ENCODE data around the gene MBD3L1. TPM values are rescaled to one million over a fixed set of nuclear protein-coding genes. Genes with fewer than 3 reads are reported as not detected.

Gene MBD3L1
- polyA plus RNA-seq, 1 of the 3 experiments (the other 2 are of a cell fraction) = not detected

GRCh38 chr19:8890260-8890659 lies 58.1 kb downstream of the MBD3L1 start:
- H3K9ac ChIP-seq = no peak overlapping the region
- H4K20me1 ChIP-seq (ENCODE audit: insufficient read depth) = no peaks in the 10 kb centered on the region
- no peaks in the 10 kb centered on the region for H3K79me2 ChIP-seq (ENCODE audit: insufficient read depth)
- POLR2A ChIA-PET = no interaction called here
- H3K4me3 ChIP-seq (ENCODE audit: low read depth in 2 of 2, low read length in 1 of 2) = no peak overlapping the region
- H3K4me1 ChIP-seq (ENCODE audit: control insufficient read depth in 1 of 2, insufficient read depth in 2 of 2, low read depth in 1 of 2, low read length in 1 of 2) = no peaks in the 10 kb centered on the region
- TF ChIP-seq PBX3 (IDR thresholded peaks at IDR 0.05) = no peak
- no peak for TF ChIP-seq FOXJ3 (CRISPR knock-in tag; IDR thresholded peaks at IDR 0.05)
- TF ChIP-seq RCOR1 (IDR thresholded peaks at IDR 0.05; ENCODE audit: low read length) = no peak
- no peak for TF ChIP-seq SMC3 (IDR thresholded peaks at IDR 0.05; ENCODE audit: low read depth, low read length)
- no peak for TF ChIP-seq TAF1 (IDR thresholded peaks at IDR 0.05; ENCODE audit: borderline replicate concordance, low read depth, low read length)
- TF ChIP-seq, protein P1, sequence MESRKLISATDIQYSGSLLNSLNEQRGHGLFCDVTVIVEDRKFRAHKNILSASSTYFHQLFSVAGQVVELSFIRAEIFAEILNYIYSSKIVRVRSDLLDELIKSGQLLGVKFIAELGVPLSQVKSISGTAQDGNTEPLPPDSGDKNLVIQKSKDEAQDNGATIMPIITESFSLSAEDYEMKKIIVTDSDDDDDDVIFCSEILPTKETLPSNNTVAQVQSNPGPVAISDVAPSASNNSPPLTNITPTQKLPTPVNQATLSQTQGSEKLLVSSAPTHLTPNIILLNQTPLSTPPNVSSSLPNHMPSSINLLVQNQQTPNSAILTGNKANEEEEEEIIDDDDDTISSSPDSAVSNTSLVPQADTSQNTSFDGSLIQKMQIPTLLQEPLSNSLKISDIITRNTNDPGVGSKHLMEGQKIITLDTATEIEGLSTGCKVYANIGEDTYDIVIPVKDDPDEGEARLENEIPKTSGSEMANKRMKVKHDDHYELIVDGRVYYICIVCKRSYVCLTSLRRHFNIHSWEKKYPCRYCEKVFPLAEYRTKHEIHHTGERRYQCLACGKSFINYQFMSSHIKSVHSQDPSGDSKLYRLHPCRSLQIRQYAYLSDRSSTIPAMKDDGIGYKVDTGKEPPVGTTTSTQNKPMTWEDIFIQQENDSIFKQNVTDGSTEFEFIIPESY (IDR thresholded peaks at IDR 0.05; ENCODE audit: borderline replicate concordance, low read depth) = no peak
- no peak for TF ChIP-seq REST (IDR thresholded peaks at IDR 0.05; ENCODE audit: low read depth, low read length)
- no peak for TF ChIP-seq GATA2 (CRISPR knock-in tag; IDR thresholded peaks at IDR 0.05)
- no peak overlapping the region for H3K4me2 ChIP-seq
- no peaks in the 10 kb centered on the region for H3K27me3 ChIP-seq (ENCODE audit: insufficient read depth)
- DNase-seq = no peak
- H3K9me2 ChIP-seq = no peaks in the 10 kb centered on the region
- H2AFZ ChIP-seq (ENCODE audit: low read depth) = no peak overlapping the region
- no peaks in the 10 kb centered on the region for H3K9me3 ChIP-seq
- no peaks in the 10 kb centered on the region for H3F3A ChIP-seq (replicated peaks; ENCODE audit: insufficient read depth)
- no peak overlapping the region for H3K27ac ChIP-seq (ENCODE audit: low read depth in 2 of 2, low read length in 1 of 2)
- CTCF ChIA-PET = no interaction called here
- no peaks in the 10 kb centered on the region for H3K36me3 ChIP-seq (replicated peaks in 1 of 2; ENCODE audit: control insufficient read depth in 1 of 2, insufficient read depth in 2 of 2, low read length in 1 of 2)

Other genes starting within 250 kb of the MBD3L1 start
- 3.6 and 5.9 TPM in 2 replicates for gene ADAMTS10, start 221.7 kb upstream of the MBD3L1 start, polyA plus RNA-seq (2012; rRNA removed)
- not detected in 2 replicates for gene NFILZ, start 201.7 kb upstream of the MBD3L1 start, polyA plus RNA-seq (2012; rRNA removed)
- gene ACTL9, start 133.6 kb upstream of the MBD3L1 start, polyA plus RNA-seq (2012; rRNA removed) = not detected in 2 replicates
- not detected in 2 replicates for gene OR2Z1, start 110.7 kb upstream of the MBD3L1 start, polyA plus RNA-seq (2012; rRNA removed)
- 22.5 and 28.1 TPM in 2 replicates for gene ZNF558, start 73 bp upstream of the MBD3L1 start, polyA plus RNA-seq (2012; rRNA removed)
- not detected in 2 replicates for gene MUC16, start 178.0 kb downstream of the MBD3L1 start, polyA plus RNA-seq (2012; rRNA removed)